Smooth muscle cell (in vitro differentiated cells): ENCODE results near the gene CCDC197. TPM values are rescaled to one million over a fixed set of nuclear protein-coding genes. Genes with fewer than 3 reads are reported as not detected.

Experiments used
- DNase-seq: peaks from one replicate; lab custom pipeline; 2025; ENCODE audit not compliant: unreplicated experiment; lab: John Stamatoyannopoulos, UW
- H2AFZ ChIP-seq: fragments of 200-600 bp; sonication (generic); 2 replicates; pipeline ENCODE4 v1.6.0; 2016; ENCODE audit warnings: antibody characterized with exemption, low read depth, mild to moderate bottlenecking
- H3F3A ChIP-seq: fragments of 200-600 bp; sonication (generic); 2 replicates; pipeline ENCODE4 v1.6.0; 2017; ENCODE audit warnings: antibody characterized with exemption, low read depth
- H3K27ac ChIP-seq: fragments of 200-600 bp; sonication (generic); 2 replicates; pipeline ENCODE4 v1.5.1; 2016; ENCODE audit warnings: low read depth, mild to moderate bottlenecking
- H3K27me3 ChIP-seq: fragments of 200-600 bp; sonication (generic); 2 replicates; pipeline ENCODE4 v1.6.1; 2016; ENCODE audit warnings: low read depth, mild to moderate bottlenecking
- H3K36me3 ChIP-seq: fragments of 200-600 bp; sonication (generic); 2 replicates; pipeline ENCODE4 v1.5.1; 2016; ENCODE audit warnings: low read depth
- H3K4me1 ChIP-seq: fragments of 200-600 bp; sonication (generic); 2 replicates; pipeline ENCODE4 v1.5.1; 2016; ENCODE audit warnings: low read depth
- H3K4me2 ChIP-seq: fragments of 200-600 bp; sonication (generic); 2 replicates; pipeline ENCODE4 v1.6.0; 2016; ENCODE audit warnings: mild to moderate bottlenecking
- H3K4me3 ChIP-seq: fragments of 200-600 bp; sonication (generic); 2 replicates; pipeline ENCODE4 v1.5.1; 2016; ENCODE audit warnings: mild to moderate bottlenecking
- H3K79me2 ChIP-seq: fragments of 200-600 bp; sonication (generic); 2 replicates; pipeline ENCODE4 v1.6.0; 2016; ENCODE audit warnings: low read depth, mild to moderate bottlenecking
- H3K9ac ChIP-seq: fragments of 200-600 bp; sonication (generic); 2 replicates; pipeline ENCODE4 v1.6.0; 2016; ENCODE audit warnings: low read depth
- H3K9me3 ChIP-seq: fragments of 200-600 bp; sonication (generic); replicated peaks from 2 replicates; pipeline ENCODE4 v1.5.1; 2016; ENCODE audit warnings: low read depth
- H4K20me1 ChIP-seq: fragments of 200-600 bp; sonication (generic); 2 replicates; pipeline ENCODE4 v1.6.0; 2016; ENCODE audit warnings: low read depth
- CTCF ChIP-seq: fragments of 200-600 bp; sonication (generic); IDR thresholded peaks from 2 replicates; pipeline ENCODE4 v1.5.1; 2017; ENCODE audit warnings: borderline replicate concordance, mild to moderate bottlenecking, antibody characterized with exemption; ENCODE audit not compliant: insufficient read depth, poor library complexity, severe bottlenecking
- WGBS: methylation state at CpG from one replicate; pipeline ENCODE4 v1.1.7; 2016; ENCODE audit warnings: low lambda C conversion rate; 5-methylcytosine and 5-hydroxymethylcytosine counted together
- polyA plus RNA-seq: library from polyadenylated mRNA; unstranded; fragments of >200 nt; fragmentation: Nextera tagmentation; extraction: Ambion mirVana; gene quantifications from 2 replicates; pipeline ENCODE4 v1.2.1, GENCODE V29; 2016
- total RNA-seq: library from RNA; depleted of rRNA; stranded (reverse); fragments of >200 nt; gene quantifications from 2 replicates; pipeline ENCODE4 v1.2.3, GENCODE V29; 2014

CCDC197 gene
- total and polyA plus RNA-seq, 2 experiments from 2014 or later = not detected

DNA sequence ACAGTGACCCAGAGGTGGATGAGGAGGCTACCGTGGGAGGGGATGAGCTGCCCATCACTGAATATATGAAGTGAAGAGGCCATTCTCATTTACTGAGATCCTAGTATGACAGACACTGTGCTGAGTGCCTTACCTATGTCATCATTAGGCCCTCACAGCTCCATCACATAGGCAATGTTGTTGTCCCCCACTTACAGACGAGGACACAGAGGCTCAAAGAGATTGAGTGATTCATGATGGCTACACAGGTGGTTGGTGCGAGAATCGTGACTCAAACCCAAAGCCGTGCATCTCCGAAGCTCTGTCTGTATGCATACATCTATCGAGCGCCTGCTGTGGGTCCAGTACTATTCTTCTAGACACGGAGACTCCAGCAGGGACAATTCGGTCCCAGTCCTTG, 5.9 kb upstream of the CCDC197 start:
- no peak for DNase-seq
- H3K79me2 ChIP-seq = no peaks in the 10 kb centered on the region
- WGBS = 87% methylated on average over 10 of the region's 10 CpGs
- no peak overlapping the region for H3K9ac ChIP-seq
- H3K4me2 ChIP-seq = no peak overlapping the region
- no peak overlapping the region for H2AFZ ChIP-seq
- H3F3A ChIP-seq = no peaks in the 10 kb centered on the region
- no peaks in the 10 kb centered on the region for H3K4me1 ChIP-seq
- no peak overlapping the region for H3K27ac ChIP-seq
- no peaks in the 10 kb centered on the region for H4K20me1 ChIP-seq
- no peak overlapping the region for H3K4me3 ChIP-seq
- TF ChIP-seq CTCF = no peak
- no peaks in the 10 kb centered on the region for H3K27me3 ChIP-seq
- H3K36me3 ChIP-seq = no peaks in the 10 kb centered on the region
- H3K9me3 ChIP-seq = no peaks in the 10 kb centered on the region

DNA sequence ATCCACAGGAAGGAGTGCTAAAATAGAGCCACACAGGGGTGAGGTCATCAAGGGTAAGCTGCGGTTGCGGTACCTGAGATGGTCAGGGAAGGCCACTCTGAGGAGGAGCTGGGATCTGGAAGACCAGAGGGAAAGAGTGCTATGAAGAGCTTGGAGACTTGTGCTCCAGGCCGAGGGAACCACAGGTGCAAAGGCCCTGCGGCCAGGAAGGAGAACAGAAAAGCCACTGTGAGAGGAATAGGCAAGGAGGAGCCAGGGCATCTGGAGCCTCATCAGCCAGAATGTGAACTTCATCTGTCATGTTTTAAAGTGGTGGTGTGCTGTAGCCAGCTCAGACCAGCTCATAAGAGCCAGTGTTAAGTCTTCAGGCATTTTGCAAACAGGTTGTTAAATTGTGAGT, 5.5 kb upstream of the CCDC197 start:
- H3K4me2 ChIP-seq = no peak overlapping the region
- H3K27ac ChIP-seq = no peak overlapping the region
- no peaks in the 10 kb centered on the region for H3F3A ChIP-seq
- H3K4me1 ChIP-seq = no peaks in the 10 kb centered on the region
- no peak overlapping the region for H2AFZ ChIP-seq
- H3K36me3 ChIP-seq = no peaks in the 10 kb centered on the region
- DNase-seq = no peak
- H3K27me3 ChIP-seq = no peaks in the 10 kb centered on the region
- no peaks in the 10 kb centered on the region for H3K9me3 ChIP-seq
- H3K79me2 ChIP-seq = no peaks in the 10 kb centered on the region
- TF ChIP-seq CTCF = no peak
- H4K20me1 ChIP-seq = no peaks in the 10 kb centered on the region
- no peak overlapping the region for H3K9ac ChIP-seq
- H3K4me3 ChIP-seq = no peak overlapping the region
- WGBS = 92% methylated on average over 4 of the region's 4 CpGs

DNA sequence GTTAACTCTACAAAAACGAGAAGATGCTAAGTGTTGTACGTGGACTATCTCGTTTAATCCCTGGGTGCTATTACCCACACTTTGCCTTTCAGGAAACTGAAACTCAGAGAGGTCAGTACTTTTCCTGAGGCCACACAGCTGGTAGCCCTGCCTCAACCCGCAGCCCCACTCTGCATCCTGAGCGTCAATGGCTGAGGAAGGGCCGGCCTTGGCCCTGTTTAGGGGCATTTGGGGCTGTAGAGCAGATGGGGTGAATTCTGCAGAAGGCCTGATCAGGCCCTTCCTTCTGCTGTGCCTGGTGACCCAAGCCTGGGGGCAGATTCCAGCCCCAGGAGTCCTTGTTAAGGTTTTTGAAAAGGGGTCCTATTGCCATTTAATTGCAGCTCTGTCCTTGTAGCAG, 3.7 kb upstream of the CCDC197 start:
- 91% methylated on average over 6 of the region's 6 CpGs for WGBS
- Histone ChIP-seq H3K4me2 (no peak overlapping the region), H4K20me1 (no peaks in the 10 kb centered on the region), H3K27me3 (no peaks in the 10 kb centered on the region), H3K79me2 (no peaks in the 10 kb centered on the region), H3K4me1 (no peaks in the 10 kb centered on the region), H3K4me3 (no peak overlapping the region), H3K27ac (no peak overlapping the region), H3F3A (no peaks in the 10 kb centered on the region), H3K9me3 (no peaks in the 10 kb centered on the region), H2AFZ (no peak overlapping the region), H3K9ac (no peak overlapping the region), H3K36me3 (no peaks in the 10 kb centered on the region)
- TF ChIP-seq CTCF = no peak
- DNase-seq = no peak

DNA sequence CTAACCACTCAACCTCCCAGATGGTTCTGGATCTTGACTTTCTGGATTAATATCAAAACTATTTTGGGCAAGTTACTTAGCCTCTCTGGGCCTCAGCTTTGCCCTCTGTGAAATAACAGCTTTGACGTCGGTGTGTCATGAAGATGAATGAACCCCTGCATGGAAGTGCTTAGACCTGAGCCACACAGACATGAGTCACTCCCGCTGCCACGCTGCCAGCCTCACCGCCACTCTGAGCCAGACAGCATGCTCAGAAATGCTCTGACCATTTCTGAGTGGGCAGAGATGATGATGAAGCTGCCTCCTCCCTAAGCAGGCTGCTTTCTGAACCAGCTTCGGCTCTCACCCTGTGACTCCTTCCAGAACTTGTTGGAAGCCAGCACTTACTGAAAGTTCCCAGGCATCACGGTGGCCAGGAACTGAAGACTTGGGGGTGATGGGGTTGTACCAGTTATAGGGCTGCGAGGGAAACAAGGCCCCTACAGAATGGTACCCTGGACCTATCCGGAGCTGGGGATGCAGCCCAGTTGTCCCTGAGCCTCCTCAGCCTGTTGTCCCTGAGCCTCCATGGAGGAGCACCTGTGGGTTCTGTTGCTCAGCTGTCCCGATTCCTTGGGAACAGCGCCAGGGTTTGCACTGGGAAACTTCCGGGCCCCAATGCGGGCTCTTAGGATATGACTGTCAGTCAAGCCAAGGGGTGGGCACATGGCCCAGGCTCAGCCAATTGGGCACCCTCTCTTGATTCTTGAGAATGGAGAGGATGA, 2.0 kb upstream of the CCDC197 start:
- 47% methylated on average over 13 of the region's 13 CpGs for WGBS
- no peak overlapping the region for H2AFZ ChIP-seq

More for the DNA sequence above, 2.0 kb upstream of the CCDC197 start:
- Histone ChIP-seq H3K4me1 (no peaks in the 10 kb centered on the region), H3K9me3 (no peaks in the 10 kb centered on the region), H3K9ac (no peak overlapping the region), H3K4me3 (no peak overlapping the region), H3K36me3 (no peaks in the 10 kb centered on the region), H3K27me3 (no peaks in the 10 kb centered on the region), H3K79me2 (no peaks in the 10 kb centered on the region), H3K27ac (peak overlapping the region; percentile 6), H3F3A (no peaks in the 10 kb centered on the region), H4K20me1 (no peaks in the 10 kb centered on the region), H3K4me2 (peak overlapping the region; percentile 15)
- no peak for DNase-seq
- no peak for TF ChIP-seq CTCF
